Keratinocyte (primary cell): ENCODE measurements around the gene LRRTM1. TPM values are rescaled to one million over a fixed set of nuclear protein-coding genes. Genes with fewer than 3 reads are reported as not detected.

Experiments used
- DNase-seq: peaks from one replicate; pipeline ENCODE4 v3.0.0-alpha.2; 2011; ENCODE audit warnings: low read depth, missing footprints, low spot score
- FAIRE-seq: peaks from 2 replicates; lab custom pipeline; 2011; peaks lifted over from hg19 to GRCh38; lab: Jason Lieb, UNC
- H2AFZ ChIP-seq: 2 replicates; pipeline ENCODE4 v1.6.0; 2012; ENCODE audit warnings: low read length, control low read depth, inconsistent platforms; ENCODE audit not compliant: control insufficient read depth
- H3K27ac ChIP-seq: 2 replicates; pipeline ENCODE4 v1.5.1; 2011; ENCODE audit warnings: low read length; ENCODE audit not compliant: control insufficient read depth, insufficient read depth
- H3K27me3 ChIP-seq: 3 replicates; pipeline ENCODE4 v1.6.0; 2011; ENCODE audit warnings: low read length; ENCODE audit not compliant: control insufficient read depth, insufficient read depth; ENCODE audit errors: extremely low read depth
- H3K36me3 ChIP-seq, 2 experiments: 2 replicates in 1 of 2; 3 replicates in 1 of 2; pipeline ENCODE4 v1.5.1; 2011; ENCODE audit warnings: low read length in 2 of 2, mild to moderate bottlenecking in 1 of 2; ENCODE audit not compliant: control insufficient read depth in 2 of 2, insufficient read depth in 2 of 2; ENCODE audit errors: extremely low read depth in 1 of 2
- H3K4me1 ChIP-seq: 3 replicates; pipeline ENCODE4 v1.5.1; 2011; ENCODE audit warnings: low read length; ENCODE audit not compliant: control insufficient read depth, insufficient read depth; ENCODE audit errors: extremely low read depth
- H3K4me2 ChIP-seq: 3 replicates; pipeline ENCODE4 v1.6.0; 2011; ENCODE audit warnings: low read depth, low read length; ENCODE audit not compliant: control insufficient read depth, insufficient read depth; ENCODE audit errors: extremely low read depth
- H3K4me3 ChIP-seq, 3 experiments: fragments of 200-600 bp in 1 of 3; sonication (generic) in 1 of 3; 2 replicates in 2 of 3; 3 replicates in 1 of 3; pipeline ENCODE4 v1.5.1; 2011 to 2016; ENCODE audit warnings: low read length in 3 of 3, mild to moderate bottlenecking in 3 of 3, control low read depth in 2 of 3, inconsistent platforms in 1 of 3, low read depth in 1 of 3, mixed read lengths in 1 of 3, mixed run types in 1 of 3, moderate library complexity in 1 of 3; ENCODE audit not compliant: control insufficient read depth in 2 of 3, insufficient read depth in 2 of 3; ENCODE audit errors: extremely low read depth in 1 of 3
- H3K79me2 ChIP-seq: 2 replicates; pipeline ENCODE4 v1.6.0; 2012; ENCODE audit warnings: low read length; ENCODE audit not compliant: control insufficient read depth, insufficient read depth
- H3K9ac ChIP-seq: 3 replicates; pipeline ENCODE4 v1.6.0; 2011; ENCODE audit warnings: low read length; ENCODE audit not compliant: control insufficient read depth, insufficient read depth; ENCODE audit errors: extremely low read depth
- H3K9me1 ChIP-seq: 3 replicates; pipeline ENCODE4 v1.6.0; 2011; ENCODE audit warnings: low read length; ENCODE audit not compliant: control insufficient read depth, insufficient read depth; ENCODE audit errors: extremely low read depth
- H3K9me3 ChIP-seq: 2 replicates; pipeline ENCODE4 v1.5.1; 2012; ENCODE audit warnings: low read depth, low read length; ENCODE audit not compliant: control insufficient read depth
- H4K20me1 ChIP-seq: 3 replicates; pipeline ENCODE4 v1.6.0; 2011; ENCODE audit warnings: low read length; ENCODE audit not compliant: control insufficient read depth, insufficient read depth; ENCODE audit errors: extremely low read depth
- EZH2 ChIP-seq: IDR thresholded peaks from one replicate; pipeline ENCODE4 v1.6.1; 2012; ENCODE audit warnings: inconsistent platforms, mild to moderate bottlenecking, low read length, moderate library complexity
- dilution Hi-C: fragments of 300-500 bp; cut with MboI; formaldehyde crosslinking; loops from one replicate; pipeline ENCODE4 v1.7.0; 2020; ENCODE audit warnings: low sequenced_read_pairs; ENCODE audit not compliant: extremely low pct_ligation_motif_present
- polyA plus RNA-seq, 5 experiments: library from polyadenylated mRNA; depleted of rRNA in 3 of 5; stranded (reverse) in 3 of 5; stranded (forward) in 1 of 5; unstranded in 1 of 5; fragments of >200 nt; gene quantifications; 1 replicate in 1 of 5; 2 replicates in 3 of 5; 3 replicates in 1 of 5; pipeline versions ENCODE4 v1.2.1 to v1.2.3, GENCODE V29; 2011 to 2012; ENCODE audit warnings: missing spikeins in 2 of 5, low read depth in 1 of 5, low replicate concordance in 1 of 5
- TF ChIP-seq, protein P1 (sequence below), 3 experiments: IDR thresholded peaks in 1 of 3; conservative IDR thresholded peaks in 1 of 3; optimal IDR thresholded peaks in 1 of 3; 2 replicates in 2 of 3; 3 replicates in 1 of 3; pipeline versions ENCODE3 to v1.5.1; 2011; ENCODE audit warnings: low read length in 3 of 3, mild to moderate bottlenecking in 3 of 3, moderate library complexity in 2 of 3, control low read depth in 1 of 3, inconsistent platforms in 1 of 3; ENCODE audit not compliant: insufficient read depth in 2 of 3; ENCODE audit errors: extremely low read depth in 1 of 3

LRRTM1 gene
- polyA plus RNA-seq, 1 donor (not counting 4 experiments of a cell fraction or from before 2014, with no cell fraction given) = not detected

DNA sequence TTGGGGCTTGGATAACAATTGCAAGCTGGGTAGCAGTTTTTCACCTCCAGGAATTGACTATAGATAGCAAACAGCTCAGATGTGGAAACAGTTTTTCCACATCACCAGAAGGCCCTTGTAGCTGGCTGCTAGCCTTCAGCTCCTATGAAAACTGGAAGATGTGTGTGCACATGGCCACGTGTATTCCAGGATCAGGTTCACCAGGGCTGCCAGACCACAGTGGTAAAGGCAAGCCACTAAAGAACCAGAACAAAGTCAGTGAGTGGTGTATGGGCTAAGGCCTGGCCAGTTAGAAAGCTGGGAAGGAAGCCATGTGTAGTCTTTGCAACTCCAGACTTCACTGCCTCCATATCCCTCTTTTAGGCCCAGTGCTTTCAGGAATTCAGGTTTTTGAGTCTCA is 12.9 kb downstream of the LRRTM1 start:
- no peak overlapping the region for H2AFZ ChIP-seq
- no peaks in the 10 kb centered on the region for H3K27me3 ChIP-seq
- H3K9me3 ChIP-seq = no peaks in the 10 kb centered on the region
- FAIRE-seq (no peak), DNase-seq (no peak)
- H3K9me1 ChIP-seq = no peaks in the 10 kb centered on the region
- dilution Hi-C loops = no loop called here
- H3K4me1 ChIP-seq = no peaks in the 10 kb centered on the region
- TF ChIP-seq EZH2 = no peak
- TF ChIP-seq, protein P1, sequence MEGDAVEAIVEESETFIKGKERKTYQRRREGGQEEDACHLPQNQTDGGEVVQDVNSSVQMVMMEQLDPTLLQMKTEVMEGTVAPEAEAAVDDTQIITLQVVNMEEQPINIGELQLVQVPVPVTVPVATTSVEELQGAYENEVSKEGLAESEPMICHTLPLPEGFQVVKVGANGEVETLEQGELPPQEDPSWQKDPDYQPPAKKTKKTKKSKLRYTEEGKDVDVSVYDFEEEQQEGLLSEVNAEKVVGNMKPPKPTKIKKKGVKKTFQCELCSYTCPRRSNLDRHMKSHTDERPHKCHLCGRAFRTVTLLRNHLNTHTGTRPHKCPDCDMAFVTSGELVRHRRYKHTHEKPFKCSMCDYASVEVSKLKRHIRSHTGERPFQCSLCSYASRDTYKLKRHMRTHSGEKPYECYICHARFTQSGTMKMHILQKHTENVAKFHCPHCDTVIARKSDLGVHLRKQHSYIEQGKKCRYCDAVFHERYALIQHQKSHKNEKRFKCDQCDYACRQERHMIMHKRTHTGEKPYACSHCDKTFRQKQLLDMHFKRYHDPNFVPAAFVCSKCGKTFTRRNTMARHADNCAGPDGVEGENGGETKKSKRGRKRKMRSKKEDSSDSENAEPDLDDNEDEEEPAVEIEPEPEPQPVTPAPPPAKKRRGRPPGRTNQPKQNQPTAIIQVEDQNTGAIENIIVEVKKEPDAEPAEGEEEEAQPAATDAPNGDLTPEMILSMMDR (optimal IDR thresholded peaks at IDR 0.05 in 1 of 3, IDR thresholded peaks at IDR 0.05 in 1 of 3, conservative IDR thresholded peaks at IDR 0.05 in 1 of 3; ENCODE audit: extremely low read depth in 1 of 3, insufficient read depth in 2 of 3, low read length in 3 of 3) = no peak
- no peak overlapping the region for H3K4me2 ChIP-seq
- H3K27ac ChIP-seq = no peak overlapping the region
- H3K79me2 ChIP-seq = no peaks in the 10 kb centered on the region
- no peaks in the 10 kb centered on the region for H3K36me3 ChIP-seq
- no peaks in the 10 kb centered on the region for H4K20me1 ChIP-seq
- no peak overlapping the region for H3K4me3 ChIP-seq
- H3K9ac ChIP-seq = no peak overlapping the region

DNA sequence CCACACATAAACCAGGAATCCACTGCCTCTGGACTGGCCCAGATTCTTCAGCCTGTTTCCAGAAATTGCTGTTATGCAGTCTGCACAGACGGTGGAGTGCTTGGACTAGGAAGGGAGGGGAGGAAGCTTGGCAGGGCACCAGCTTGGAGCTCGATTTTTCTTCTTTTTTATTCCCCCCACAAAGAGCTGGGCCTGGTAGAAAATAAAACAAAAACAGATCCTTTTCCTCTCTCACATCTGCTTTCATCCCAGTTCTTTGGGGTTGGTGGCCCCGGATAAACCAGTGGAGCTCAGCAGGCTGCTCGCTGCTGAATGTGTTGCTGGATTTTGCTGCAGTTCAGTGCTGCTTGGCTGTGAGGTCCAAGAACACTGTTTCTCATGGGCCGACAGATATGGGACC is 16.0 kb downstream of the LRRTM1 start:
- Histone ChIP-seq H3K4me3 (no peak overlapping the region), H3K9me3 (no peaks in the 10 kb centered on the region), H3K27me3 (no peaks in the 10 kb centered on the region), H3K9me1 (no peaks in the 10 kb centered on the region), H3K36me3 (no peaks in the 10 kb centered on the region), H4K20me1 (no peaks in the 10 kb centered on the region), H3K9ac (no peak overlapping the region), H3K27ac (no peak overlapping the region), H2AFZ (no peak overlapping the region), H3K79me2 (no peaks in the 10 kb centered on the region), H3K4me1 (no peaks in the 10 kb centered on the region), H3K4me2 (no peak overlapping the region)
- no peak for TF ChIP-seq EZH2
- TF ChIP-seq, protein P1 (optimal IDR thresholded peaks at IDR 0.05 in 1 of 3, IDR thresholded peaks at IDR 0.05 in 1 of 3, conservative IDR thresholded peaks at IDR 0.05 in 1 of 3; ENCODE audit: extremely low read depth in 1 of 3, insufficient read depth in 2 of 3, low read length in 3 of 3) = no peak
- no peak for DNase-seq
- dilution Hi-C loops = no loop called here
- no peak for FAIRE-seq
